Activated CD8-positive, alpha-beta memory T cell treated with anti-CD3 and anti-CD28 coated beads for 1 hour (primary cell): ENCODE measurements around the gene SDR39U1.

Experiments used
- DNase-seq, 2 donors: peaks; one replicate each; pipeline ENCODE4 v3.0.0-alpha.2; 2020; ENCODE audit warnings: low read depth in 1 of 2; ENCODE audit errors: extremely low read depth in 1 of 2

Gene SDR39U1

GRCh38 chr14:24392325-24393091 lies 50.1 kb downstream of the SDR39U1 start:
- no peak for DNase-seq

- no peak for DNase-seq
Observed at GRCh38 chr14:24390701-24391468, 51.7 kb downstream of the SDR39U1 start.
